GM19438 (cell line): ENCODE data around the gene SV2A.

Experiments
- ATAC-seq: cut with Tn5 transposase; IDR thresholded peaks from one replicate; pipeline ENCODE4 v1.9.1; 2021; ENCODE audit warnings: low read depth; ENCODE audit not compliant: unreplicated experiment

The SV2A gene

DNA sequence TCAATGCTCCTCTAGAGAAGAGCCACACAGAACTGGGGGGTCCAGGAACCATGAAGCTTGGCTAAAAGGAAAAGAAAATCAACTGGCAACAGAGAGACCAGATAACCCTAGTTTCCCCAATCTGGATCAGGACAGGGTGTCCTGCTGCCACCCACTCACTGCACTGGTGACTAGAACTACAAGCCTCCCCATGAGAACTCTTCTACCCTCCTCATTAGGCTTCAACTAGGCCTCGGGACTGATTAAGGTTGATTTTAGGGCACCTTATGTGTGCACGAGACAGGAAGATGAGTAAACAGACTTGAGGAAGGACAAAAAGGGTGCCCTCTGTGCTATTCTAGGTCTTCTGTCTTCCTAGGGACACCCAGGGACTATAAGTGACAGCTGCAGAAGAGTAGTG is 12.2 kb upstream of the SV2A start:
- no peak for ATAC-seq

DNA sequence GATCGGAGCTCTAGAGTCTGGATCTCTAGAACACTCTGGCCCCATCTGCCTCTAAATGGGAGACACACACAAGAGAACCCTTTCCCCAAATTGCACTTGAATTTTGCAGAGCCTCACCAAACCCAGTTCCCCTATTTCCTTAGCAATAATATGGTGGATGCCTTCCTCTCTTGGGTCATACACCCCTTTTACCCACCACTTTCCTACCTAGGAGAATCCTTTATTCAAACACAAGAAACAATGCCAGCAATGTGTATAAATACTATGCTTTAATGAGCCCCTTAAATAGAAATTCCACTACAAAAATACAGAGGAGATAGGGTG is 10.7 kb upstream of the SV2A start:
- ATAC-seq: no peak

DNA sequence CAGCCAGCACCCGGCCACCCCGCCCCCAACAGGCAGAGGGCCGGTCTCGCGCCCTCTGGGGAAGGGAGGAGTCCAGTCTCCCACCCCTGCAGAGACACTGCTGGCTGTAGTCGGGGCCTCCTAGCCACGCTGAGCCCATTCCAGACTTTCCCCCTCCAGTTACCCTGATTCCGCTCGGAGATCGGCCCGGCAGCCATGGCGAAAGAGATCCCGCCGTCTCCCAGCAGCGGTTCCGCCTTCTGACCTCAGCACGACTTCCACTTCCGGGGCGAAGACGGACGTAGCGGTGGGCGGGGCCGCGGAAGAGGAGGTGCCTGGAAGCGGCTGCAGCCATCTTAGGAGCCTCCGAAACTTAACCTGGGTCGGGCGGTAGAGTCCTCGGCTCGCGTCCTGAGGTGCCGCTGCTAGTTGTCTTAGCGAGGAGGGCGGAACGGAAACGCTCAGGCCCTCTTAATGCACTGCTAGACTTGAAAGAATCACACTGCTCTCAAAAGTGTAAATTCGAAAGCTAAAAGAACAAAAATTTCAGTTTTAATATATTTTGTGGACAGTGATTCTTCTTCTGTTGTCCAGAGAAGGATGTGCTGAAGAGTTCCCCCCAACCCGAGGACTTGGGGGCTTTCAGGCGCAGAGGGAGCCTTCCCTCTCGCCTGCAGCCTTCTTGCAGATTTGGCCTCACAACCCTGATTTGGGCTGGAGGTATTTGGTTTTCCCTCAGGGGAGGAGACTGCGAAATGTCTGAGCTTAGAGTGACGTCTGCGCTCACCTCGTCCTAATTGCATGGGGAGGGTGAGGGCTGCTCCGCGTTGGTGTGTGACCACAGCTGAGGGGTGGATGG is 10.1 kb upstream of the SV2A start, which contains the start of gene SF3B4:
SF3B4 (minus strand) TSS at position 241 of the 838 bp plus-strand sequence; CDS start at position 197, 44 bp downstream.
- peak; percentile 91 for ATAC-seq

DNA sequence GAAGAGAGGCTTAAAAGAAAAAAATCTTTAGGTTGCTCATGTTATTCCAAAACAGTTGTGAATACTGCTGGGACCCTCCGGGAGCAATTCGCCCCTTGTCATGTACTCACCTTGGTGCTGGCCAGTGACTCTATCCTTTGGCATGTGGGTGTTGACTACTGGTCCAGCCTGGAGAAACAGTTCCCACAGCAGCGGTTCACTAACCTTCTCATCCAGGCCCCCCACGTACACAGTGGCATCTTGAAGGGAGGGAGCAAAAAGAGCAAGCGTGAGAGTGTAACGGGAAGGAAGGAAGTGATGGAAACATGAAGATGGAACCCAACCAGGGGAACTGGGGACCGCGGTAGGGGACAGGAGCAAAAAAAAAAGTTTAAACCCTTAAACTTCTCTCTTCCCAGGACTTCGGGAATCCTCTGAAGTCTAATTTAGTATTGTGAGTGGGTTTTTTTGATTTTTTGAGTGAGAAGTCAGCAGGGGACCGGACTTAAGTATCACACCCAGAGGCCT is 9.5 kb upstream of the SV2A start:
- no peak for ATAC-seq

DNA sequence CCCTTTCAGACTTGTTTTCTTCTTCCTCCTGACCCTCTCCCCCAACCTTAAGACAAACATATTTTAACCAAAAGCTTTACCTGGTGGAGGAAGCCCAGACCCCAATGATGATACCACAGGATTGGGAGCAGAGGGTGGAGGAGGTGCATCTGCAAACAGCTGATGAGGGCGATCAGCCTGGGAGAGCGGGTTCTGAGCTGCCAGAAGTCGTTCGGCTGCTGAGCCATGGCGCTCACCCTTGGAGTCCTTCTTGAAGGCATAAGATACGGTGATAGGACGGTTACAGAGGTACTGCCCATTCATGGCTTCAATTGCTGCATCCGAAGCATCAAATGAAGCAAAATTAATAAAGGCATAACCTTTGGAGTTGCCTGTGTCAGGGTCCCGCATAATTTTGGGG is 8.7 kb upstream of the SV2A start:
- ATAC-seq: no peak

DNA sequence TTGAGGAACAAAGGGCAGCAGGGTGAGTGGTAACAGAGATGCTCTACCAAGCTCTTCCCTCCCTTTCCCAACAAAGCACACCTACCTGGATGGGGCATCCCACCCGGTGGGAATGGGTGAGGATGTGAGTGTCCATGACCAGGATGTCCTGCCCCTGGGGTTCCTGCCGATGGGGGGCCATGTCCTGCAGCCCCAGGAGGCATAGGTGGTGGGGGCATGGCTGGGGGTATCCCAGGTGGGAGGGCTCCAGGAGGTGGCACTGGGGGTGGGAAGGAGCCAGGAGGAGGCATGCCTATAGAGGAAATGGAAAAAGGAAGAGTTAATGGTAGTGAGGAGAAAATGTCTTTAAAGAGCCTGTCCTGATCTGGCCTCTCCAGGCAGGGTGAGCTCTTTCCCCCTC is 8.1 kb upstream of the SV2A start:
- ATAC-seq: no peak

DNA sequence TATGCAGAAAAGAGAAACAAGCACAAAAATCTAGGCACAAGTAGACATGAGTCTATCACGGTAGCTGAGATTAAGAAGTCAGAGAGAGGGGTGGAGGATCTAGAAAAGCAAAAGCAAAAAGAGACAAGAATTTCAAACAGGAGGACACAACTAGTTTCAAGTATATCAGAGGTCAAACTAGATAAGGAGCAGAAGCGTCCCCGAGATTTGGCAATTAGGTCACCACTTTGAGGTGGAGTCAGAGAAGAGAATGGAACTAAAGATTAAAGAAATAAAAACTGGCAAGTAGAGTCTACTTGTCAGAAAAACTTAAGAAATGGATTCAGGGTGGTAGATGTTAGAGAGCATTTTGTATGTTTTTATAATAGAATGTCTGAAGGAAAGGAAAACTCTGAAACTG is 7.7 kb upstream of the SV2A start:
- ATAC-seq: no peak

DNA sequence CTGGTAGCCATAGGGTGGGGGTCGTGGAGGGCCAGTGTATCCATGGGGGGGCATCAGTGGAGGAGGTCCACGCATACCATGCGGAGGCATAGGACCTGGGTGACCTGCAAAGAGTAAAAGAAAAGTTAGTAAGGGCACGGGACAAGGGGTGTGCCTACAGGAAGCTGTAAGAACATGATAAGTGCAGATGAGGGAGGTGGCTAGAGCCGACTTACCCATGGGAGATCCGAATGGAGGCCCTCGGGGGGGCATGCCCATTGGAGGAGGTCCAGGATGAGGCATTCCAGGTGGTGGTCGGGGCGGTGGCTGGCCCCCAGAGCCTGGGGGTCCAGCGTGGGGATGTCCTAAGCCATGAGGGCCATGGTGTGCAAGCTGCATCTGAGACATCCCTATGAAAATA is 6.0 kb upstream of the SV2A start:
- no peak for ATAC-seq

DNA sequence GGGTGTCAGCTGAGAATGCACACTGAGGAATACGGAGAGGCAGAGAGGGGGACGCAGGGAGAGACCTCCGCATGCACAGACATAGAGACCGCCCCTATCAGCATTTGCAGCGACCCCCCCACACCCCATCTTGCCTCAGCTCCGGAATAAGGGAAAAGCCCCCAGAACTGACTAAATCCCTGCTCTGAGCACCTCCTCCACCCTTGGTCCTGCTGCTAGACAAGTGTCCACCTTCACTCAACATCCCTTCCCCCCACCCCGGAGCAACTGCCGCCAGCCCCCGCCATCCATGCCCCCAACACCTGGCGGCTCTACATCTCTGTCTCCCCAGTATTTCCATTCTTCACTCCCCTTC is 769 bp downstream of the SV2A start:
- ATAC-seq: no peak

DNA sequence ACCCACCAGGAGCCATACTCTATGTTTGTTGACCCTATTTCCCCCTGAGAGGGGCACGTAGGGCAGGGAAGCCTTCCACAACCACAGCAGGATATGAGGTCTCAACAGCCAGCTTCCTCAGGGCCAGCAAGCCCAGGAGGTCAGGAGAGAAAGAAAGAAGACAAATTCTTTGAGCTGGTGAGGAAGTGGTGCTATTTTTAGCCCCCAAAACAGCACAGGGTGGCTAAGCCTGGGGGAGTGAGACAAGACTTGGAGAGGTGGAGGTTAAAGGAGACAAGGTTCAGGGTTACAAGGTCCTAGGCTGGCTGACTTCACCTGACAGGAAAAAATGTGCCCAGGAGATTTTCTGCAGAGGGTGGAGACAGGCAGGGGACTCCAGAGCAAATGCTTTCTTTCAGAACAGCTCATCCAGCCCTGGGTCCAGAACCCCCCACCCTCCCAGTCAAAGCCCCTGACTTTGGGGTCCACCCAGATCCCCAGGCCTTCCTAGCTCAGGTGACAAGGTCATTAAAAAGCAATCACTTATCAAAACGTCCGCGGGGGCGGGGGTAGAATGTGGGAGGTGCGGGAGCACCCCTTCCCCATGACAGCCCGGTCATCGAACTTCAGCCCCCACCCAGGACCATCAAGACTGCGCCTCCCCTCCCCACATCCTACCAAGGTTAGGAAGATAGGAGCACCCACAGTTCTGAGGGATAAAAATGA is 1.3 kb downstream of the SV2A start:
- no peak for ATAC-seq

DNA sequence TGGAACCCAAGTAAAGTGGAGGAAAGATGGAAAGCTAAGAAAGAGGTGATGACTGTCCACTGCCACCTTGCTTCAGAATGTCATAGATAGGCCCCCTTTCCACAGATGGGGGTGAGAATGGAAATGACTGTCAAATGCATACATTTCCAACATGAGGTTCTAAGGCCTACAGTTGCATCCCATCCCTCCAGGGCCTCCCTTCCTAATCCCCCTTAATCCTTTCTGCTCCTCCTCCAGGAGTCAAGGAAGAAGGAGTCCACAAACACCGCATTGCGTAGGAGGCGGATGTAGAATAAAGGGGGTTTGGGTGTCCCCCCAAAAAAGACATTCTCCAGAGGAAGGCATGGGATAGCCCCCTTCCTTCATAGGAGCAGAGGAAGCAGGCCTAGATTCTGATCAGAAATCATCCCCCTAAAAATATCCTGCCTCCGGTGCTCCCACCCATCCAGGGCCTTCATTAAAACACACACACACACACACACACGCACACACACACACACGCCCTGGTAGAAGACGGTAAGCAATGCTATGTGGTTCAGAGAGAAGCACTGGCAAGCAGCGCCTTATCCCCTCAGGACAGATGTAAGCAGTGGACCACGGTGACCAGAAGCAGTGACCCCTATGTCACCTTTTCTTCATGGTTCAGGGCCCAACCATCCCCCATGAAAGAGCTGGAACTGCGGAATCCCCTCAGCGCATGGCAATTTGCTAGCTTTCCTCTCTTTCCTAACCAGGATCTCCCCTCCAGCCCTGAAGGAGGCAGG is 2.0 kb downstream of the SV2A start:
- ATAC-seq: no peak

DNA sequence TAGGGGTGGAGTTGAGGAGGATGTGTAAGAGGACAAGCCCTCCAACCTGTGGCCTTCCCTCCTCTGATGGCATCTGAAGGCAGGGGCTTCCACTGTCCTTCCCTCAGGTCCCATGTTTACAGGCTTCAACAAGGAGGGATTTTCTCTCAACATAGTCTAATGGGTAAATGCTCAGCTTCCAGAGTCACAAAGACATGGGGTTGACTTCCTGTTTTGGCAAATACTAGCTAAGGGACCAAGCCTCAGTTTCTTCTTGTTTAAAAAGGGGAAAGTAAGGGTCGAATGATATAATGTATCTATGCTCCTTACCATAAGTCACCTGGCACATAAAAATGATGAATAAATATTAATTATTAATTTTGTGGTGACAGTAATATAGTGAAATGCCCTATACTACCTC is 3.1 kb downstream of the SV2A start:
- ATAC-seq: no peak

DNA sequence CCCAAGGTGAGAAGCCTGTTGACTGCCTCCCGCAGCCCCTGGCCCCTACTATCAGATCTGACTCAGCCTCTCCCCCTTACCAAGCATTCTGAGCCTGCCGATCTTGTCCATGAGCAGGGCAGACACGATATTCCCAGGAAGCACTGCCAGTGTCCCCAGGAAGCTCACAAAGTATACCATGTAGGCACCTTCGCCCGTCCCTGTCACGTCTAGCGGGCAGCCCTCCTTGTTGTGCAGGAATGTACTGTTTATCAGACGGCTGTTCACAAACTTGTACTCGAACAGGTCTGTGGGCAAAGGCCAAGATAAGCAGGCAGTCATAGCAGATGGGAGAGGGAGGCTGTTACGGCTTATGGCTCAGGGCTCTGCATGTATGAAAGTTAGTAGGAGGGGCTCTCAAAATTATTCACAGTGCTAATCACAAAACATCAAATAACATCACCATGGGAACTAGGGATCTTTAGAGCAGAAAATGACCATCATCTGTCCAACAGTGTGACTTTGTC is 11.0 kb downstream of the SV2A start:
- ATAC-seq: no peak

DNA sequence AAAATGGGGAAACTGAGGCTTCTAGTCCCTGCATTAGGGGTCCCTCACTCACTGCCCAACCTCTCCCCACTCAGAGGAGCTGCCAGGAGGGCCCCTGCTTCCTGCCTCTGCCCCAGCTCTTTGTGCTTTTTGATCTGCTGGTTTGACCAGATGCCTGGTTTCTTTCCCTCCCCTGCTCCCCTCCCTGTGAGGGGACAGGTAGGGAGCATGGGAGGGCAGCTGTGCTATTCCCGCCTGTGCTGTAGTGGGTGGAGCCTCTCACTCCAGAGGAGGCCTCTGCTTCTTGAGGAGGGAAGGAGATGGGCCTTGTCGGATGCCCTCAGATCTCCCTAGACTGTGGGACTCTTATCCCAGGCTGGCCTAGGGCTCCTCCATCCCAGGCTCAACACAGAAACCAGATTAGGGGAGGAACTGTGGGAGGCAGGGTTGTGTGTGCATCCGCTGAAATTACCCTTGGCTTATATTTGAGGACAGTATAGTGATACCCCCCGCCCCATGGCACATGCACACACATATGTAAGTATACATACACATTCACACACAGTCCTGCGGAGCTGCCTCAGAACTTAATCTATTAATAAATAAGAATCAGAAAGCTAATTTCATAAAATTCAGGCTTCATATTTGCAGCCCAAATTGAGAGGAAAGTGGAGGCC is 13.7 kb downstream of the SV2A start:
- ATAC-seq: no peak

DNA sequence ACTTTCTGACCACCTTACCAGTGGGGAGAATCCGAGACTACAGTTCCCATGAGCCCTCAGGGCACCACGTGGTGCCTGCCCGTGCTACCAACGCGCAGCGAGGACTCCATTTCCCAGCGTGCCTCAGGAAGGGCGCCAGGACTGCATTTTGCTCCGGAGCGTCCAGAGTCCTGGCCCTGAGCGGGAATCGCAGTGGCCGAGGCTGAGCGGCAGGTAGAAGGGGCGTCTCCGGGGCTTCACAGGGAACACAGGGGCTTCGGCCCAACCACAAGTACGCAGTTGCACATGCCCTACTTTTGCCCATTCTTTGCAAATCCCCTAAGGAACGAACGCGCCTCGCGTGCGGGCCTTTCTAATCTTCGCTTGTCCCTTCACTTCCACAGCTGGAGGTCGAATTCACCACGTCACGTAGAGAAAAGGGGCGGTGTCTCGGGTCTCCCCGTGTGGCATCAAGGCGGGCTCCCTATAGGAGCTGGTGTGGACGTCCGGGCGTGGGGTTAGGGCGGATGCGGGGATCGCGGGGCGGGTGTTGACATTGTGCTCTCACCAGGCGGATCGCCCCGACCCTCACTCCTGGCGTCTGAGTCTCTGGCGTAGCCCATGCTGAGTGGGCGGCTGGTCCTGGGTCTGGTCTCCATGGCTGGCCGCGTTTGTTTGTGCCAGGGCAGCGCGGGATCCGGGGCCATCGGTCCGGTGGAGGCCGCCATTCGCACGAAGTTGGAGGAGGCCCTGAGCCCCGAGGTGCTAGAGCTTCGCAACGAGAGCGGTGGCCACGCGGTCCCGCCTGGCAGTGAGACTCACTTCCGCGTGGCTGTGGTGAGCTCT is 18.0 kb downstream of the SV2A start, which contains the start of gene BOLA1:
BOLA1 (plus strand) TSS at position 109 of the 825 bp plus-strand sequence; CDS start at position 601, 492 bp downstream.
- peak; percentile 95 for ATAC-seq

DNA sequence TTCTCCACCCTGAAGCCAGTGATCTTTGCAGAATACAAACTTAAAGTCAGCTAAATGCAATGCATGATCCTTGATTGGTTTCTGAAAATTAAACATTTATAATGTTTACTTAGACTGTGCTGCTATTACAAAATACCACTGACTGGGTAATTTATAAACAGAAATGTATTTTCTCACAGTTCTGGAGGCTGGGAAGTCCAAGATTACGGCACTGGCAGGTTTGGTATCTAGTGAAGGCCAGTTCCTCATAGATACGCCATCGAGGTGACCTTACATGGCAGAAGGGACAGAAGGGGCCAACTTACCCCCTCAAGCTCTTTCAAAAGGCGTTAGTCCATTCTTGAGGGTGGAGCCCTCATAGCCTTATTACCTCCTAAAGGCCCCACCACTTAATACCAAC is 21.1 kb downstream of the SV2A start:
- ATAC-seq: no peak

DNA sequence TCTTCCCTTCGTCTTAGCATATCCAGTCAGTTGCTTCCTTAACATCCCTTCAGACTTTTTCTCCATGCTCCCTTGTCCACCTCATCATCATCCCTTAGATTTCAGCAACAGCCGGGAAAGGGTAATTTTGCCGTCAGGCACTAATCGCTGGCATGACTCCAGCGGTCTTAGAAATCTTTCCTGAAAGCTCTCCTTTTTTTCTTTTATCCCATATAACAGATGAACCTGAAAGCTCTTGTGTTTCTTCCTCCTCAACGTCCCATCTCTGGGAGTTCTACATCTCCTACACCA is 28.7 kb downstream of the SV2A start:
- ATAC-seq: no peak

DNA sequence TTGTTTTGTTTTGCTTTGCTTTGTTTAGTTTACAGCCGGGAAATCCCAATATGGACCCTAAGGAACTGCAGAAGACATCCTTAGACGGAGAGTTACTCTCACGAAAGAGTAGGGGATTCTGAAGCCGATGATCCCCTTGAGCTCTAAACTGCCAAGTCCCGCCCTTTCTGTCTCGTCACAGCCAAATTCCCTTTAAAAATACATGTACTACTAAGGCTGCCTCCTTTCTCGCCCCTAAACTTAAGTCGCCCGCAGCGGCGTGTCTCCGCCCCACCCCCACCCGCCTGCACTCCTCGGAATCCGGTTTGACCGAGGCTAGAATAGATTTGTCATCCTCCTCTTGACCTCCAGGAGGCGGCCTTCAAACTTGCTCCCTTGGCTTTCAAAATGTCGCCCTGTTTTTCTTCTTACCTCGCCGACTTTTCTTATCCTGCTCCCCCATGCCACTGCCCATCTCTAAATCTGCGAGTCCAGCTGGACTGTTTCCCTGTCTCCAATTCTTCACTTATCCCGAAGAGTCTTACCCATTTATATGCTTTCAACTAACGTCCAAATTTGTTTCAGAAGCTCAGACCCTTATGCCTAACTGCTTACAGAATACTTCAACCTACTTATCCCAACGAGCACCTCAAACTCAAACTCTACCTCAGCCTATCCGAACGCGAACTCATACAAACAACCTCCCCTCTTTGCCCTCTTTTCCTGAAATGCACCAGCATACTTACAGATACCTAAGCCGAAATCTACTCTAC is 29.2 kb downstream of the SV2A start:
- ATAC-seq: no peak
